GM18499 (cell line): ENCODE measurements around the gene SMIM35.

Source experiments
- ATAC-seq: cut with Tn5 transposase; IDR thresholded peaks from one replicate; pipeline ENCODE4 v1.9.1; 2021; ENCODE audit warnings: moderate number of reproducible peaks; ENCODE audit not compliant: insufficient read depth, unreplicated experiment

SMIM35 gene

DNA sequence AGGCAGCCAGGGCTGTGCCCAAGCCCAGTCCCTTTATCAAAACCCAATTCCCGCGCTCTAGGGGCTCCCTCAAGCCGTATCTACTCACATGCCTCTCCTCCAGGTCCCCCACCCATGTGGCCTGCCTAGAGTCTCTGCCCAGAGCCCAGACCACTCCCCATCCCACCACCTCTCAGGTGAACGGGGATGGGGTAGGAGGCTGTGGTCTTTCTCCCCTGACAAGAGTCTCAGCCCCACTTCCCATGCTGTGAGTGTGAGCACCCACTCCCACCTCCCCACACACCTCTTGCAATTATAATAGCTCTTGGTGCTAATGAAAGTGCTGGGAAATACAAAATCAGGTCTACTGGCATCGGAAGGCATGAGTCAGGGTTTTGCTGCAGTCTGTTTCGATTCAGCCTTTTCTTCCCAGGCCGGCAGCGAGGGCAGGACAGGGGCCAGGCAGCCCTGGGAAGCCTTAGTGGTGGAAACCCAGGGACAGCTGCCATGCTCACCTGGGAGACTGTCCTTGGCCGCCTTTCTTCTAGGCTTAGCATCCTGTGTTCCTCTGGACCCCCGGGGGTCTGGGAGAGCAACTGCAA lies 26.6 kb downstream of the SMIM35 start:
- no peak for ATAC-seq

GRCh38 chr11:118059246-118059940 lies 27.4 kb downstream of the SMIM35 start:
- no peak for ATAC-seq

DNA sequence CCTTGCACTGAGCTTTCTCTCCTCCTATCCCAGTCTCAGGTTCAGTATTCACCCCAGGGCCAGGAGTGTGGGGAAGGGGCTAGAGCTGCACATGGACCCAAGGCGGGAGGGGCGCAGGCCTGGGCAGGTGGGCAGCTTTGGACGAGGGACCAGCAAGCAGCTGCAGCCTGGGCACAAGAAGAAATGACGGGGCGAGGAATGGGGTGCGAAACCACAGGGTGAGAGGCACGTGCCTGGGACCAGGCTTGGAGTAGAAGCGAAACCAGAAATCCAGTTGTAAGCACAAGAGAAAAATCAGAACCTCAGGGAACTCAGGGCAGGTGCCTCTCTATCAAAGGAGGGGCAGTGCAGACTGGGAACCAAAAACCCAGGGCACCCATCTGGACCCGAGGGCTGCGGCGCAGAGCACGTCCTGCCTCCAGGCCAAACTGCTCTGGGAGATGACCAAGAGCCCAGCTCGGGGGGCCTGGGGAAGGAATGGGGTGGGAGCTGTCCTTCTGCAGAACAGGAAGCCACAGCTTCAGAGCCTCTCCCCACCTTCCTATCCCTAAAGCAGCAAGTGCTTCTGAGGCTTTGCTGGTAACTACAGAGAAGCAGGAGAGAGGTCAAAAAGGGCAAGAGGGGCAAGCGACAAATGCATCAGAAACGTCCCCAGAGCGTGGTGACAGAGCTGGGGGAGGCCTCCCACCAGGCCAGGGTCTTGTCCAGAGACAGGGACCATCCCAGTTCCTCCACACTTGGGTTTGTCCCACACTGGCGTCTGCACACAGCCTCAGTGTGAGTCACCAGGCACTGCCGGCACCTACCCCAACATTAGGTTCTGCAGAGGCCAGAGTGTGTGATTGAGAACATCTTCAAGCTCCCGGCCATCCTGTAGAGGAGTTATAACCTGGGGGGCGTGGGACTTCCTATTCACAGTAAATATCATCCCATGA lies 28.2 kb downstream of the SMIM35 start:
- no peak for ATAC-seq

DNA sequence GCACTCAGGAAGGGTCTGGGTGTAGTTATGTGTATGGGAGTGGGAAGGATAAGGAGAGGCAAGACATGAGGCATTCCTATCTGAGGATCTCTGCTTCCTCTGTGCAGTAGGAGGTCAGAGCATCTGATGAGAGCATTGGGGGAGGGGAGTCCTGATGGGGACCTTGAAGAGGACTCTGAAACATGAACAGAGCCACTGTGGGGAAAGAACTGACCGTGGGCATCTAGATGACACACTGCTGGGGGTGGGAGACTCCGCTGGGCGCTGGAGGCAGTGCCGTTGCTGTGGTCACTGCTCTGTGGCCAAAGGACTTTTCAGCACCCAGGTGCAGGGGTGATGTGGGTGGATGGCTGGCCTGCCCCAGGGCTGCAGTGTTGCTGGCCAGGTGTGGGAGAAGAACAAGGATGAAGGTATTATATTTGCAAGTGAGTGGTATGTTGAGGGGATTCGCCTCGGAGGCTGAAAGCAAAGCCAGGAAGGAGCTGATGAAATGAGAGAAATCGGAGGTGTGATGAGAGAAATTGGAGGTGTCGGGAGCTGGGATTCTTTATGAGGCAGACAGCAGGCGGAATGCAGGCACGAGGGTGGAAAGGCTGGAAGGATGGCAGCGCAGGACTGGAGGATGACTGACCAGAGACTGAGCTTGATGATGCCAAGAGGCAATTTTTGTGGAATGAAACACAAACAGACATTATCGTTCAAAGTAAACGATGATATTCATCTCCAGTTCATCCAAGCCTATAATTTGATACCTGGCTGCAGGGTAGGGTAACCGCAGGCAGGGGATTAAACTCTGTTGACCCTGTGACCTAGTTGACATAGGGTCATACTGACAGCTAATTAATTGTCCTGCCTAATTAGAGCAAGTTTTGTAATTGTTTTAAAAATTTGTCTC lies 29.3 kb downstream of the SMIM35 start:
- no peak for ATAC-seq

DNA sequence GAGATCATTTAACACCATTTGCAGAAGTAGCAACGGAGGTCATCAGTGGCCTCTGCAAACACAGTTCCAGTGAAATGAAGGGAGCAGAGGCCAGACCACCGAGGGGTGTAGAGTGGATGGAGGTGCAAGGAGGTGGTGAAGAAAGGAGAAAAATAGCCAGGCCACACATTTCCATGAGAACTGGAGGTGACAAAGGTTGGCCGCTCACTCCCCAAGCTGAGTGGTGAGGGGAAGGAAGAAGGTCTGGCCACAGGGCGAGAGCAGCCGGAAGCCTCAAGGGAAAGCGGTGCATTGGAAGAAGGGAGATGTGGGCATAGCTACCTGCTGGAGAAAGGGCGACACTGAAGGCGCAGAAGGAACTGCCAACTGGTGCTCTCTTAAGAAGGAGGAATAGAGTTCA lies 30.0 kb downstream of the SMIM35 start:
- ATAC-seq: no peak

DNA sequence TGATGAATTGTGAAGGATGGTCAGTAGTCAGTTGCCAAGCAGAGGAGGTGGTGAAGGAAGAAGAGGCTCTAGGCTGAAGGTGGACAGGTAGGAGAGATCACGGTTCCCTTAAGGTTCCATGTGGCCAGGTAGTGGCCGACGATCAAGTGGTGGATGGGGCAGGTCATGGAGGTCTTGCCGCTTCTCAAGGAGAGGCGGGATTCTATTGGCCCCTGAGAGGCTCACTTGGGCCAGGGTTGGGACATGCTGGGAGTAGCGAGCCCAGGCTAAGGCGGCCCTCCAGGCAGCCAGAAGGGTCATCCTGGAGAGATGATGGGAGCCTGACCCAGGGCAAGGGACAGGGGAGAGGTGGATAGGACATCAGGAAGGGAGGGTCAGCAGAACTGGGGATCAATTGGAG lies 30.8 kb downstream of the SMIM35 start:
- ATAC-seq: no peak

GRCh38 chr11:118054712-118055640 lies 31.8 kb downstream of the SMIM35 start:
- ATAC-seq: no peak

DNA sequence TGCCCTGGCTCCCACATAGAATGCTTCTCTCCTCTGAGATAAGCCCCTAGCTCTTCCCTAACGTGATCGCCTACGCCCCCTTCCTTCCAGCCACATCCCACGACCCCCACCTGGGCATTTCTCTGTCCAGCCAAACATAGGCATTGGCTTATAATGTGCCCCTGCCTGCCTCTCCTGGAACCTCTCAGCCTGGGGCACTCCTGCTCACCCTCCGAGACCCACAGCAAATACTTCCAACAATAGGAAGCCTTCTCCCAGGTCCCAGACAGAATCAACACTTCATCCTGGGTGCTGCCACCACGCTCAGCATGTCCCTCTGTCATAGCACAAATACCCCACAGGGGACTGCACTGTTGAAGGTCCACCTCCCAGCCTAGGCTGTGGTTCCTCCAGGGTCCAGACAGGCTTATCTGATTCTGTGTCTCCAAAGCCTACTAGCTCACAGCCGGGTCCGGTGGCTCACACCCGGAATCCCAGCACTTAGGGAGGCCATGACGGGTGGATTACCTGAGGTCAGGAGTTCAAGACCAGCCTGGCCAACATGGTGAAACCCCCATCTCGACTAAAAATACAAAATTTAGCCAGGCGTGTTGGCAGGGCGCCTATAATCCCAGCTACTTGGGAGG lies 34.1 kb downstream of the SMIM35 start:
- ATAC-seq: no peak

GRCh38 chr11:118051611-118052461 lies 34.9 kb downstream of the SMIM35 start:
- ATAC-seq: no peak

DNA sequence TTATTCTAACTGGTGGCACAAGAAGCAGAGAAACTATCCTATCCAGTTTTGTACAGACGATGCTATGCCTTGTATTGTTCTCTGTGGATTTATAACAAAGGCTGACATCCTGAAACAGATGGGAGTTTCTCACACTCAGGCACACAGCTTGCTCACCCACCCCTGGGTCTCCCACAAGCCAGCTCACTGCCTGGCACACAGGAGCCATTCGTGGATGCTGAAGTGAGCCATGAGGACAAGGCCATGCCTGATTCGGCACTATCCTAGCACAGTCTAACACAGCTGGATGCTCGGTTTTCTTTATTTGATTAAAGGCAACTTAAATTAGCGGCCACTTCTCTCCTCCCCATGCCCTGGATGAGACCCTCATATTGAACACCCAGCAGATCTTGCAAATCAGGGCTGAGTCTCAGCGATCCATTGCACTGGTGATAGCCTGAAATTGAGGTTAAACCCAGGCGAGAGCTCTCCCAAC lies 35.6 kb downstream of the SMIM35 start:
- no peak for ATAC-seq

DNA sequence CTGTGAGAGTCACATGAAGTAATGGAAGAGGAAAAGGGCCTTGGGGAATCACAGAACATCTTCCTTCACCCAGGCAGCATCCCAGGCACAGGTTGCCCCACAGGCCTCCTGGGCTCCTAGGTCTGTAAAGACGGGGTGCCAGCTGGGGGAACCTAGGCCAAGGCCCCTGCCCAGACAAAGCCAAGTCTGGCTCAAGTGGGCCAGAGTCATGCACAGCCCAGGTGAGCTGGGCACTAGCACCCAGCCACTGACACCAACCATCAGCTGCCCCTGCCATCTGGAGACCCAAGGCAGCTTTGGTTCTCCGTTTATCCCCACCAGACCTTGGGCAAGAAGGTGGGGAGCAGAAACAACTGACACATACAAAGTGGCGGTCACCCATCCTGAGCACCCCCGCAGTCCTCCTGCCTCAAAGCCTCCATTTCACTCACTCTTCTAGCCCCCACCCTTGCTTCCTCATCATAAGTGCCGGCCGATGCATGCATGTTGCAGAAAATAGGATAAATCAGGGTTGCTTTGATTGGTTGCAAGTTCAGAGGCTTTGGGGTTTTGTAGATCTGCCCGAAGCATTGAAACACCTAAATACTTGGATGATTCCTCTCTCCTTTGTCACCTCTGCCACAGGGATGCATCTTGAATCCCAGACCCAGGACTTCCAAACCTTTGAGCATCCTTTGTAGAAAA lies 36.4 kb downstream of the SMIM35 start:
- ATAC-seq: no peak

DNA sequence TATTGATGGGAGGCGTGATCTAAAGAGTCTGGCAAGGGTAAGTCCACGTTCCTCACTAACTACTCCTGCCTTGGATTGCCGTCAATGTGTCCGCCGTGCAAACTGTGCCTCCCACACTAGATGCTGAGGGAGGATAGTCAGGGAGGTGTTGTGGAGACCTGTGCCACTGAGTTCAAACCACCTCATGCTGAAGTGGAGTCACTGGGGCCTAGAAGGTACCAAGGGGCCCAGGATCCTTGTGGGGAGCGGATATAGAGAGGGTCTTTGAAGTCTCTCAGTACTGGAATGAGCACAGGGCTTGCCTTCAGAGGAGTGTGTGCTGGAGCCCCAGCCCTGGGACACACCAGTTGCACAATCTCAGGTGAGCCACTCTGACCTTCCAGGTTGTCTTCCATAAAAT lies 37.0 kb downstream of the SMIM35 start:
- no peak for ATAC-seq

DNA sequence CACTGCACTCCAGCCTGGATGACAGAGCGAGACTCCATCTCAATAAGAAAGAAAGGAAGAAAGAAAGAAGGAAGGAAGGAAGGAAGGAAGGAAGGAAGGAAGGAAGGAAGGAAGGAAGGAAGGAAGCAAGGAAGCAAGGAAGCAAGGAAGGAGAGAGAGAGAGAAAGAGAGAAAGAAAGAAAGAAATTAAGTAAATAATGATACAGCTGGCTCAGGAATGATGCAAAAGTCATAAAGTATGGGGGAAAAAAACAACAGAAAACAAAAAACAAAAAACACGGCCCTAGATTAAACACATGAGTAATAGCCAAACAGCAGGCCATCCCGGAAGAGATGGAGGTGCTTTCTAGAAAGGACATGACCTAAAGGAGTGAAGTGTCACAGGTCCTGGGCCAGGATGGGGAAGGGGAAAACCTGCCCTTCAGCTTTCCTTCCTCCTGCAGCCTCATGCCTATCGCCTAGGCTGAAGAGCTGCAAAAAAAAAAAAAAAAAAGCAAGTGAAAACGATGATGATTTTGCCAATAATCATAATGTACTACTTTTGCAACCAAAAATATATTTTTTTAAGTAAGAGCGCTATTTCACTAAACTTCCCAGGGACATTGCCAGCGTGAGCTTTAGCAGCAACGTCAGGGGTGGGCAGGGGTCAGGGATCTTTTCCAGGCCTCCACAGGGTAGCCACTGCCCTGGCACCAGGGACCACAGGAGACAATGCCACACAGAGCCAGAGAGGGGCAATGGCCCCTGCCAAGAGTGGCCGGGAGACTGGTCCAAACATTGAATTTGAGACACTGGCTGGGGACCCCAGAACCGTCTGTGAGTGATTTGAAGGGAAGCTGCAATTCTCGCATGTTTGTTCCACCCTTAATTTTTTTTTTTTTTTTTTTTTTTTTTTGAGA lies 38.0 kb downstream of the SMIM35 start:
- no peak for ATAC-seq

- ATAC-seq: no peak
Measured at GRCh38 chr11:118047749-118048148, 39.0 kb downstream of the SMIM35 start.

DNA sequence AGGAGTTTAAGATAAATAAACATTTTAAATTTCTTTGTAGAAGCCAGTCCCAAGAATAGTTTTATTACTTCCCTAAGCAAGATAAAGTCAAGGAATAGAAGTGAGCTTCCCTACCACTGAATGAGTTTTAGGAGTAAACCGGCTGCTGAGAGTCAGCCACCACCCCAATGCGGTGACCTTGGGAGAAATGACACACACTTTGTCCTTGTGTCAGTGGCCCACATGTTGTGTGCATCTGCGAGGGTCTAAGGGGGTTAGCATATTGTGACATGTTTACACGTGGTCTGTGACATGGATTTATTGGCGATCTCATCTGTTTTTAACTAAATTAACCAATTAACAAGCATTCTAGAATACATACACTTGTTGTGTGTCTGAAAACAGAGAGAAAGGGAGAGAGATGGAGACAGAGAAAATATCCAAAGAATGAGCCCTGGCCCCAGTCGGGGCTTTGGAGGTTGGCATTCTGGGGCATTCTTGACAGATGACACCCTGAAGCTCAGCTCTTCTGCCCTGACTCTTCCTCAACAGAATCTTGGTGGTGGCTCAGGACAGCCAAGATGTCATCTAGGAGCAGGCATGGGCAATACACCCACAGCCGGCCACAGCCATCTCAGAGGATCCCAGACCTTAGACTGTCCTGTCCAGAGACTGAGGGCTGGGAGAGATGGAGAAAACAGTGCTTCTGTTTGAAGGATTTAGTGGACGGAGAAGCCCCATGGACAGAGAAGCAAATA lies 39.6 kb downstream of the SMIM35 start:
- ATAC-seq: no peak
